Measurements from ENCODE around the gene NKTR.

Gene NKTR

DNA sequence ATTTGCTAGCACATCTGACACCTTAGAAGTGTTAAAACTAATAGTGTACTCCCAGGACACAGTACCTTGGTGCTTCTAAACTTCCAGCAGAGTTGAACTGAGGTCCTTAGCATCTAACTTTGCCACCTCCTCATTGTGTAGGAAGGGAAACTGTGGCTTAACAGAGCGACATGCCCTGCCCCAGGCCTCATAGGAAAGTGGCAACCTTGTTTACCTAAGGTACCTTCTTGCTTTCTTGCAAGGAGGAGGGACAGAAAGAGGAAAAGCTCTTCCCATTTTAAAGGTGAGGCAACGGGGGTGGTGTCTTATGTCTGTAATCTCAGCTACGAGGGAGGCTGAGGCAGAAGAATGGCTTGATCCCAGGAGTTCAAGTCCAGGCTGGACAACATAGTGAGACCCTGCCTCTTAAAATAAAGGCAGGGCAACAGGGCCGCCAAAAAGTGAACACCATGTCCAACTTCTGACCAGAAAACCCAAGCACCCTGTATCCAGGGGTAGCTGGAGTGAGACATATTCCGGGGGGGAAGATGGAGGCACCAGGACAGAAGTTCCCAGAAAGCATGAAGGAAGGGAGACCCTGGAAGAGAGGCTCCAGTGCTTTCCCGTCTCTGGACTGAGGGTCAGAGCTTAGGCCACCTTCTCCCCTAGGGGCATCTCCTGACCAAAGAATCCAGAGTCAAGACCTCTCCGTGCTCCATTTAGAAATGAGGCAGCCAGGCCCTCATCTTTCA is 84.3 kb downstream of the NKTR start:
- Mint-ChIP-seq H3K4me3 (no peak overlapping the region), H3K27ac (no peak overlapping the region), H3K27me3 (peaks cover 7% of the 10 kb centered on the region), H3K9me3 (ENCODE audit: low read depth) (no peaks in the 10 kb centered on the region), H3K36me3 (no peaks in the 10 kb centered on the region), H3K4me1 (ENCODE audit: low read depth) (peaks cover 2% of the 10 kb centered on the region)

DNA sequence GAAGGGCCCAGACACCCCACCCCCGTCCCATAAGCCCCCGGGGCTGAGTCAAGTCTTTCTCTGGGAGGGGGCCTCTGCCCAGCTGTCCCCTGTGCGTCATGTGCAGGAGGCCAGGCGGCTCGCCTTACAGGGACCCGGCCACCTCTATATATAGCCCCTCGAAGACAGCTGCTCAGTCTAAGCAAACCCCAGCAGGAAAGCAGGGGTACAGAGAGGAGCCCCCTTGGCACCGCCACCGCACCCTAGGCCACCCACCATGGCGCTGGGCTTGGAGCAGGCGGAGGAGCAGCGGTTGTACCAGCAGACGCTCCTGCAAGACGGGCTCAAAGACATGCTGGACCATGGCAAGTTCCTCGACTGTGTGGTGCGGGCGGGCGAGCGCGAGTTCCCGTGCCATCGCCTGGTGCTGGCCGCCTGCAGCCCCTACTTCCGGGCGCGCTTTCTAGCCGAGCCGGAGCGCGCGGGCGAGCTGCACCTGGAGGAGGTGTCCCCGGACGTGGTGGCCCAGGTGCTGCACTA is 84.9 kb downstream of the NKTR start, which contains the start of gene KLHL40:
Gene KLHL40 (plus strand): TSS at position 175 of the 519 bp plus-strand sequence. CDS start 82 bp downstream, at position 257.
- H3K9me3 Mint-ChIP-seq (ENCODE audit: low read depth): no peaks in the 10 kb centered on the region
- no peak within 1 kb of the TSS for H3K27ac Mint-ChIP-seq
- peak within 1 kb of the TSS; percentile 56 for H3K4me3 Mint-ChIP-seq
- H3K36me3 Mint-ChIP-seq: no peaks in the 10 kb centered on the region
- H3K27me3 Mint-ChIP-seq: peaks cover 9% of the 10 kb centered on the region
- H3K4me1 Mint-ChIP-seq (ENCODE audit: low read depth): peaks cover 2% of the 10 kb centered on the region

DNA sequence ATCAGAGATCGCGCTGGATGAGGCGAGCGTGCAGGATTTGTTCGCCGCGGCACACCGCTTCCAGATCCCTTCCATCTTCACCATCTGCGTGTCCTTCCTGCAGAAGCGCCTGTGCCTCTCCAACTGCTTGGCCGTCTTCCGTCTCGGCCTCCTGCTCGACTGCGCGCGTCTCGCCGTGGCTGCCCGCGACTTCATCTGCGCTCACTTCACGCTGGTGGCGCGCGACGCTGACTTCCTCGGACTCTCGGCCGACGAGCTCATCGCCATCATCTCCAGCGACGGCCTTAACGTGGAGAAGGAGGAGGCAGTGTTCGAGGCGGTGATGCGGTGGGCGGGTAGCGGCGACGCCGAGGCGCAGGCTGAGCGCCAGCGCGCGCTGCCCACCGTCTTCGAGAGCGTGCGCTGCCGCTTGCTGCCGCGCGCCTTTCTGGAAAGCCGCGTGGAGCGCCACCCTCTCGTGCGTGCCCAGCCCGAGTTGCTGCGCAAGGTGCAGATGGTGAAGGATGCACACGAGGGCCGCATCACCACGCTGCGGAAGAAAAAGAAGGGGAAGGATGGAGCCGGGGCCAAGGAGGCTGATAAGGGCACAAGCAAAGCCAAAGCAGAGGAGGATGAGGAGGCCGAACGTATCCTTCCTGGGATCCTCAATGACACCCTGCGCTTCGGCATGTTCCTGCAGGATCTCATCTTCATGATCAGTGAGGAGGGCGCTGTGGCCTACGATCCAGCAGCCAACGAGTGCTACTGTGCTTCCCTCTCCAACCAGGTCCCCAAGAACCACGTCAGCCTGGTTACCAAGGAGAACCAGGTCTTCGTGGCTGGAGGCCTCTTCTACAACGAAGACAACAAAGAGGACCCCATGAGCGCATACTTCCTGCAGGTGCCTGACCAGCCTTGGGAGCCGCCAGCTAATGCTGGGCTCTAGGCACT is 85.7 kb downstream of the NKTR start:
- no peaks in the 10 kb centered on the region for H3K9me3 Mint-ChIP-seq (ENCODE audit: low read depth)

DNA sequence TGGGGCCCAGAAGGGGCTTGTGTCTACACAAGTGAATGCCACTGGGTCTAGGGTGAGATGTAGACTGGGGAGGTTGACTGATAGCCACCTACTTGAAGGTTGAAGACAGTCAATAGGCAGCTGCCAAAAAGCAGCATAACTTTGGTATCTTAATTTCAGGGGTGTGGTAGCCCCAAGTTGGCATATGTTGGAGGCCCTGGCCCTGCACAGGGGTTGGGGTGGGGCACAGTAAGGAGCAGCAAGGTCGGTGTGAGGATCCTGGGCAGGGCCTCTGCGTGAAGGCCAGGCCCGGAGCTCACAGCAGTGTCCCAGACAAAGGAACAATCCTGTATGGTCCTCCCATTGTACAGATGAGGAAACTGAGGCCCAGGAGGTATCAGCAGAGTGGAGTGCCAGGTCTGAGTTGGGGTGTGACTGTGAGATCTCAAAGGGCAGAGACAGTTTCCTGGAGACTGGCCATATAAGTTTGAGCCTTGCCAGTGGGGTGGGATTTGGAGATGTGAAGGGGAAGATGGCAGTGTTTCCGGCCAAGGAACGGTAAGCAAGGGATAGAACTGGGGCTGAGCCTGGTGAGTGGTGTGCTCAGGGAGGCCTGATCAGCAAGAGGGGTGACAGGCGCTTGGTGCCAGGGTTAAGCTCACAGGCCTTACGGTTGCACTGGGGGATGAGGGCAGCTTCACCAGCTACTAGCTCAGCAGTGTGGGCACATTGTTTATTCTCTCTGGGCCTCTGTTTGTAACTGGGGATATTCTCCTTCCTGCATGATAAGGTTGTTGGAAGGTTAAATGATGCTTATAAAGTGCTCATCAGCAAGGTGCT is 86.6 kb downstream of the NKTR start:
- H3K9me3 Mint-ChIP-seq (ENCODE audit: low read depth): no peaks in the 10 kb centered on the region
- H3K27me3 Mint-ChIP-seq: peaks cover 9% of the 10 kb centered on the region
- peaks cover 2% of the 10 kb centered on the region for H3K4me1 Mint-ChIP-seq (ENCODE audit: low read depth)
- no peak overlapping the region for H3K4me3 Mint-ChIP-seq
- H3K27ac Mint-ChIP-seq: no peak overlapping the region
- no peaks in the 10 kb centered on the region for H3K36me3 Mint-ChIP-seq

More for the DNA sequence above, 85.7 kb downstream of the NKTR start:
- Mint-ChIP-seq H3K27ac (no peak overlapping the region), H3K4me3 (peak overlapping the region; percentile 56), H3K4me1 (ENCODE audit: low read depth) (peaks cover 2% of the 10 kb centered on the region), H3K27me3 (peaks cover 9% of the 10 kb centered on the region), H3K36me3 (no peaks in the 10 kb centered on the region)

DNA sequence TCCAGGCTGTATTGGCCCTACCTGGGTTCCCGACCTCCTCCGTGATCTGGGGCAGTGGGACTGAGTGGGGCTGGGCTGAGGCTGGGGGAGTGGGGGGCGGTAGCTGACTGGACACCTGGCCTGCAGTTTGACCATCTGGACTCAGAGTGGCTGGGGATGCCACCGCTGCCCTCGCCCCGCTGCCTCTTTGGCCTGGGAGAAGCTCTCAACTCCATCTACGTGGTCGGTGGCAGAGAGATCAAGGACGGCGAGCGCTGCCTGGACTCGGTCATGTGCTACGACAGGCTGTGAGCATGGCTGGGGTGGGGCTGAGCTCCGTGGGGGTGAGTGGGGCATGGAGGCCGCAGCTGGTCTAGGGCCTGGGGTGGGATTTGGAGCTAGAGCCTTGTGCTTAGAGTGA is 87.5 kb downstream of the NKTR start:
- Mint-ChIP-seq H3K36me3 (no peaks in the 10 kb centered on the region), H3K4me1 (ENCODE audit: low read depth) (peaks cover 2% of the 10 kb centered on the region)

DNA sequence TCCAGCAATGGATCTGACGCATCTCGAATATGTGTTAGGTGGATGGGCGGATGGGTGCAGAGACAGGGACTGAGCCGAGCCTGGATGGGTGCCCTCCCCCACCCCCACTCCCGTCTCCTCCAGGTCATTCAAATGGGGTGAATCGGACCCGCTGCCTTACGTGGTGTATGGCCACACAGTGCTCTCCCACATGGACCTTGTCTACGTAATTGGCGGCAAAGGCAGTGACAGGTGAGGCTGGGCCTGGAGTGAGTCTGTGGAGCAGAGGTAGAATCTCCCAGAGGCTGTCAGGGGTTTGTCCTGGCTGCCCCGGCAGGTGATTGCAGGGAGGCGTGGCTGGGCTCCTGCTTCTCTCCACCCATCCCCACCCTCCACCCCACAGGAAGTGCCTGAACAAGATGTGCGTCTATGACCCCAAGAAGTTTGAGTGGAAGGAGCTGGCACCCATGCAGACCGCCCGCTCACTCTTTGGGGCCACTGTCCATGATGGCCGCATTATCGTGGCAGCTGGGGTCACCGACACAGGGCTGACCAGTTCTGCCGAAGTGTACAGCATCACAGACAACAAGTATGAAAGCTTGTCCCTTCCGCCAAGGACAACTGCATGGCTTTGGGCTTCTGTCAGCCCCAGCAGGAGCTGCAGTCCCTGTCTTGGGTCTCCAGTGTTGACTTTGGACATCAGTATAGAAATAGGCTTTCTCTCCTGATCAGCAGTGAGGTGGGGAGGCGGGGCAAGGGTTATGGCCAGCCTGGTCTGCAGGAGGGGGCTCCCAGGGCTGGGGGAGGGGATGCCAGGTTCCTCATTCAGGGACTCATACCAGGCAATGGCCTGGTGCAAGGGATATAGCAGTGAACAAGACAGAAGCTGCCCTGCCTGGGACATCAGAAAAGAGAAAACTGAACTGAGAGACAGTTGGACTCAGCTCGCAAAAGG is 88.3 kb downstream of the NKTR start:
- Mint-ChIP-seq H3K27me3 (peaks cover 4% of the 10 kb centered on the region), H3K27ac (no peak overlapping the region), H3K4me1 (ENCODE audit: low read depth) (peaks cover 2% of the 10 kb centered on the region), H3K4me3 (no peak overlapping the region), H3K9me3 (ENCODE audit: low read depth) (no peaks in the 10 kb centered on the region), H3K36me3 (no peaks in the 10 kb centered on the region)

More for the DNA sequence above, 87.5 kb downstream of the NKTR start:
- Mint-ChIP-seq H3K27me3 (peaks cover 5% of the 10 kb centered on the region), H3K9me3 (ENCODE audit: low read depth) (no peaks in the 10 kb centered on the region), H3K27ac (no peak overlapping the region), H3K4me3 (no peak overlapping the region)

DNA sequence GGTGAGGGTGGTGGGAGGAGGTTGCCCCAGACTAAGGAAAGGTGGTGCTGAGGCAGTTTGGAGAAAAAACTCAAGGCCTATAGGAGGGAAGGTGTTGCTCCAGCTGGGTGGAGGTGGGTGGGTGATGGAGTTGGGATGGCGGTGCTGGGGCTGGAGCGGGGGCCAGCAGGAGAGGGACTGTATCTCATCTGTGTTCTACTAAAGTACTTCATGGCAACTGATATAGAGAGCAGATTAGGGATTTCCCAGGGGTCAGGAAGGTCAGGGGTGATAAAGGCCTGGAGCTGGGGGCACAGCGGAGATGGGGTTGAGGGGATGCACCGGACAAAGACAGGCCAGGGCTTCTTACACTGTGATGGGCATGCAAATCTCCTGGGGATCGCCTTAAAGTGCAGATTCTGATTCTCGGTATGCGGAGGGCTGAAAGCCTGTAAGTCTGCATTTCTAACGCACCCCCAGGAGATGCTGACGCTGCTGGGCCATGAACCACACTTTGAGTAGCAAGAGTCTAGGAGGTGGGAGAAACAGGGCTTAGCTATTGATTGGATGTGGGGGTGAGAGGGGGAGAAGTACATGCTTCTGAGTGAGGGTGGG is 89.0 kb downstream of the NKTR start:
- Mint-ChIP-seq H3K27ac (no peak overlapping the region), H3K4me1 (ENCODE audit: low read depth) (peaks cover 2% of the 10 kb centered on the region), H3K27me3 (peaks cover 4% of the 10 kb centered on the region), H3K36me3 (no peaks in the 10 kb centered on the region), H3K9me3 (ENCODE audit: low read depth) (no peaks in the 10 kb centered on the region), H3K4me3 (no peak overlapping the region)

DNA sequence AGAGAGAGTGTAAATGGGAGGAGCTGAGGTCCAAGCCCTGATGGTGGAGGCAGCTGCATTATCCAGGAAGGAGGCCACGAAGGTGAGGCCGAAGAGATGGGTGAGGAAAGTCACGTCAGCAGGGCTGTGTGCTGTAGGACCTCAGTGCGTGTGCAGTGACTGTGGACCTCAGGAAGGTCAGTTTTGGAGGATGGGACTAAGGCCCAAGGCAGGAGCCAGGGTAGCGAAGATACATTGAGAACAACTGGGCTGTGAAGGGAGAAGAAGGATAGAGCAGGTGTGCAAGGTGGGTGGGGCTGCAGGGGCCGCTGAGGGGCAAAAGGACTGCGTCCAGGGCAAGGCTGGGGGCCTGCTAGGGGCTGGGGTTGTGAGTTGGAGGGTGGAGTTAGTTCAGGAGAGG is 89.7 kb downstream of the NKTR start:
- H3K9me3 Mint-ChIP-seq (ENCODE audit: low read depth): no peaks in the 10 kb centered on the region
- peaks cover 2% of the 10 kb centered on the region for H3K4me1 Mint-ChIP-seq (ENCODE audit: low read depth)
- no peaks in the 10 kb centered on the region for H3K36me3 Mint-ChIP-seq
- peaks cover 4% of the 10 kb centered on the region for H3K27me3 Mint-ChIP-seq
- H3K4me3 Mint-ChIP-seq: no peak overlapping the region
- no peak overlapping the region for H3K27ac Mint-ChIP-seq

DNA sequence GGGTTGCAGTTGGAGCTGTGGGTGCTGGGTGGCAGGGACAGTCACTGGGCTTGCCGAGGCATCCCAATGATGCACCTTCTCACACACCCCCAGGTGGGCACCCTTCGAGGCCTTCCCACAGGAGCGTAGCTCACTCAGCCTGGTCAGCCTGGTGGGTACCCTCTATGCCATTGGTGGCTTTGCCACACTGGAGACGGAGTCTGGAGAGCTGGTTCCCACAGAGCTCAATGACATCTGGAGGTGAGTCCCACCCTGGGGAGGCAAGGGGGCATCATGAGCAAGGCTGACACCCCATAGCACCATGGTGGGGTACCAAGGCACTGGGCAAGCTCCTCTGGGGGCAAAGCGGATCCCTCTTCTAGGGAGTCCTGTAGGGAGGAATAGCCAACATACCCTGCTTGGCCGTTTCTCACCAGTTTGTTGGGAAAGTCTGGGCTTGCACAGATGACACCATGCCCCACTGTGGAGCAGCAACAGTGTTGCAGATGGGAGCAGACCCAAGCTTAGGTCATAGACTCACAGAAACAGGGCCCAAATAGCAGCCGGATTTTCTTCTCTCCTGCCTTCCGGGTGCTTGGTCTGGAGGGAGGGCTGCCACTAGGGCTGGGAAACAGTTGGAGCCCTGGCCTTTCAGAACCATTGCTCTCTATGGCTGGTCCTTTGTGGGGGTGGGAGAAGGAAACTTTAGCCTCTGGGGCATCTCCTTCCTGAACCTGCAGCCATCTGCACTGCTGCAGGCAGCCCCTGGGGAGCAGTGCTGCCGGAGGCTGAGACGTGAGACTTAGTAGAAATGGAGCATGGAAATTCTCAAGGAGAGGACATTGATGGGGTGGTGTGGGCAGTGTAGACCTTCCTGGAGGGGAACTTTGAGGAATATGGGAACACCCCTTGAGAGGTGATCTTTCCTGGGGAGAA is 90.5 kb downstream of the NKTR start:
- Mint-ChIP-seq H3K4me3 (no peak overlapping the region), H3K27me3 (peaks cover 2% of the 10 kb centered on the region), H3K36me3 (no peaks in the 10 kb centered on the region), H3K9me3 (ENCODE audit: low read depth) (no peaks in the 10 kb centered on the region), H3K27ac (no peak overlapping the region), H3K4me1 (ENCODE audit: low read depth) (no peaks in the 10 kb centered on the region)

DNA sequence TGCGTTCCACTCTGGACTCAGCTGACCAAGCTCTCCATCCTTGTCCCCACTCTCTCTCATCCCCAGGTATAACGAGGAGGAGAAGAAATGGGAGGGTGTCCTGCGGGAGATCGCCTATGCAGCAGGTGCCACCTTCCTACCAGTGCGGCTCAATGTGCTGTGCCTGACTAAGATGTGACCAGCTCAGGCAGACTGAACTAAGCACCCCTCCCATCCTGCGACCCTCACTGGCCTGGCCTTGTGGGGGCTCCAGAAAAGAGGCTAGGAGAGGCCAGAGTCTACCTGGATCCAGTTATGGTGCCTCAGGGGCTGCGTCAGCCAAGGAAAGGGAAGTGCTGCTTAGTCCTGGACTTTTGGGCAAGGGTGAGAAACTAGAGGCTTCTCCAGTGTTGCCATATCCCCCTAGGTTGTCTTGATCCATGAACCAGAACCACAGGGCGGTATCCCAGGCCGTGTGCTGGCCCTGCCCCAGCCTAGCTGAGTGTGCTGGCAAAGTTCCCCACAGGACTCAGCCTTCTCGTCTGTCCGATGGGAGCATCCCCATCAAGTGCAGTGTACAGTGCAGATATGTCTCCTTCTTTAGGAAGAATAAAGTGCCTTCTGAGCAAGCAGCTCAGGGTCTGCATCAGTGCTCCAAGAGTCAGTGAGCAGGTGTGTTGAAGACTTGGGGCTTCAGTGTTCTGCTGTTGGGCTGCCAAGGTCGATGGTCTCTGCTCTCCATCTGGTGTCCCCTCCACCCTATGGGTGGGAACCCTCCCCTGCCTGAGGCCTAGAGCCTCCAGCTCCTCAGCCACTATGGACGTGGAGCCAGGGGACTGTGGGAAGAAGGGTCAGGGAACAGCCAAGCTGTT is 91.6 kb downstream of the NKTR start:
- Mint-ChIP-seq H3K9me3 (ENCODE audit: low read depth) (no peaks in the 10 kb centered on the region), H3K36me3 (no peaks in the 10 kb centered on the region), H3K27ac (no peak overlapping the region), H3K27me3 (peaks cover 2% of the 10 kb centered on the region), H3K4me1 (ENCODE audit: low read depth) (no peaks in the 10 kb centered on the region), H3K4me3 (no peak overlapping the region)

DNA sequence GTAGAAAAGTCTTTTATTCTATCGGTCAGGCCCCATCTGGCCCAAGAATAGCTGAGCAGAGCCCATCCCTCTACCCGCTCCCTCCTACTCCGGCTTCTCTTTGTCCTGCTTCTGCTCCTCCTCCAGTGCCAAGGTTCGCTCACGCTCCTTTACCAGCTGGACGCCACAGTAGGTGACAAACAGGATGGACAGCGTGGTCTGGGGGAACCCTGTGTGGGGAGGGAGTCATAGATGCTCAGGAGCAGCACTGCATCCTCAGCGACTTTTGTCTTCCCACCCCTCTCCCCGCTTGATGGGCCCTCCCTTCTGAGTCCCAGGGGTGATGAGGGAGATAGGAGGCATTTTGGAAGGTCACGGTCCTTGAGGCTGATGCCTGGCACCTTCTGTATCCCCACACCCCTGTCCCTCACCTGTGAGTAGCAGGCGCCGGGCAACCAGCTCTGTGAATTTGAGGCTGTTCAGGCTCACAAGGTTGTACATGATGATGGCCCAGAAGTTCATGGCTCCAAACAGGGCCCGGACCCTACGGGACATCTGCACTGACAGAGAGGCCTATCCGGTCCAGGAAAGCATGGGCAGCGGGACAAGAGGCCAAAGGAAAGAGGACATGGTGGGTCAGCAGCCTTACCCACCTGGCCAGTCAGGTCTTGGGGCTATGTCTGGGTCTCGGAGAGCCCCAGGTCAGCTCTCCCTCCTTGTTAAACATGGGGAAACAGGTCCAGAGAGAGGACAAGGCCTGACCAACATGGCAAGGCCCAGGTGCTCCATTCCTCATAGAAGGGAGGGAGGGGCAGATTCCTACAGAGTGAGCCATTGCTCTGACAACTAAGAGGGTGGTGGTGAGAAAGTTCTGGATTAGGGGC is 92.4 kb downstream of the NKTR start:
- no peak overlapping the region for H3K4me3 Mint-ChIP-seq
- H3K9me3 Mint-ChIP-seq (ENCODE audit: low read depth): no peaks in the 10 kb centered on the region
- H3K36me3 Mint-ChIP-seq: no peaks in the 10 kb centered on the region
- no peak overlapping the region for H3K27ac Mint-ChIP-seq
- no peaks in the 10 kb centered on the region for H3K4me1 Mint-ChIP-seq (ENCODE audit: low read depth)
- peaks cover 2% of the 10 kb centered on the region for H3K27me3 Mint-ChIP-seq
